A549 (cell line): Measurements from ENCODE around the gene PPP2R5C. TPM values are rescaled to one million over a fixed set of nuclear protein-coding genes. Genes with fewer than 3 reads are reported as not detected.
A peak's percentile ranks its signal among the peaks of the same experiment; 100 is the strongest.

Source experiments
- ATAC-seq, 2 experiments: fragments of 200-7000 bp in 1 of 2; fragments of >200 bp in 1 of 2; cut with Nextera tagmentation in 1 of 2; cut with Tn5 transposase in 1 of 2; 3 replicates each; pipeline versions ENCODE4 v1.8.0 to v1.9.1; 2018 to 2020; ENCODE audit warnings: mild to moderate bottlenecking in 1 of 2, moderate library complexity in 1 of 2
- CTCF ChIA-PET: fragments of 300-600 bp; sonication (Branson Sonifier 250); formaldehyde crosslinking; extraction: SDS; loops from one replicate; lab custom pipeline; 2021; ENCODE audit warnings: antibody characterized with exemption, inconsistent platforms; lab: Yijun Ruan, JAX
- POLR2A ChIA-PET: fragments of 350-600 bp; formaldehyde crosslinking; extraction: SDS; loops from one replicate; lab custom pipeline; 2021; ENCODE audit warnings: antibody characterized with exemption, inconsistent platforms; lab: Yijun Ruan, JAX
- DNase-seq, 2 experiments: peaks; one replicate each; pipeline versions ENCODE4 v3.0.0 to v3.0.0-alpha.2; 2011 to 2016; ENCODE audit warnings: low read depth in 1 of 2, low spot score in 1 of 2
- FAIRE-seq: peaks from 2 replicates; lab custom pipeline; 2011; peaks lifted over from hg19 to GRCh38; lab: Jason Lieb, UNC
- H3K27ac ChIP-seq, 2 experiments: fragments of >200 bp; sonication (Bioruptor Twin); formaldehyde crosslinking; 3 replicates each; pipeline ENCODE4 v1.5.1; 2016 to 2017
- H3K4me1 ChIP-seq: fragments of >200 bp; sonication (Bioruptor Twin); formaldehyde crosslinking; 3 replicates; pipeline ENCODE4 v1.6.1; 2016
- H3K4me2 ChIP-seq: fragments of >200 bp; sonication (Bioruptor Twin); formaldehyde crosslinking; 3 replicates; pipeline ENCODE4 v1.6.1; 2016
- H3K4me3 ChIP-seq: fragments of >200 bp; sonication (Bioruptor Twin); formaldehyde crosslinking; 3 replicates; pipeline ENCODE4 v1.5.1; 2016
- H3K9me3 ChIP-seq: fragments of >200 bp; sonication (Bioruptor Twin); formaldehyde crosslinking; 3 replicates; pipeline ENCODE4 v1.6.1; 2016
- CBX2 ChIP-seq: fragments of 200-600 bp; sonication (generic); IDR thresholded peaks from 2 replicates; pipeline ENCODE4 v1.6.1; 2016; ENCODE audit warnings: low read depth, mild to moderate bottlenecking, borderline replicate concordance
- CEBPB ChIP-seq, 2 experiments: fragments of >200 bp in 1 of 2; sonication (Bioruptor Twin) in 1 of 2; formaldehyde crosslinking in 1 of 2; IDR thresholded peaks; 2 replicates each; pipeline ENCODE4 v1.6.1; 2012 to 2016
- CHD4 ChIP-seq: fragments of 200-600 bp; sonication (generic); IDR thresholded peaks from 2 replicates; pipeline ENCODE4 v1.6.1; 2016; ENCODE audit warnings: antibody characterized with exemption, mild to moderate bottlenecking, borderline replicate concordance
- EHF ChIP-seq: fragments of 250-450 bp; sonication (Bioruptor Pico); IDR thresholded peaks from 2 replicates; pipeline ENCODE4 v1.5.0; 2020; ENCODE audit warnings: mild to moderate bottlenecking
- FOXS1 ChIP-seq: fragments of 250-450 bp; sonication (Bioruptor Pico); IDR thresholded peaks from 2 replicates; pipeline ENCODE4 v1.5.0; 2020; ENCODE audit warnings: mild to moderate bottlenecking, moderate library complexity
- GATA3 ChIP-seq: IDR thresholded peaks from 2 replicates; pipeline ENCODE4 v1.6.1; 2012; ENCODE audit warnings: borderline replicate concordance
- HDAC2 ChIP-seq: fragments of 200-600 bp; sonication (generic); IDR thresholded peaks from 2 replicates; pipeline ENCODE4 v1.6.1; 2016
- HES2 ChIP-seq: fragments of >200 bp; sonication (Bioruptor Twin); formaldehyde crosslinking; IDR thresholded peaks from 2 replicates; pipeline ENCODE4 v1.6.1; 2016
- HEYL ChIP-seq: fragments of 250-450 bp; sonication (Bioruptor Pico); IDR thresholded peaks from 2 replicates; pipeline ENCODE4 v1.8.0; 2021; ENCODE audit warnings: mild to moderate bottlenecking, moderate library complexity
- HOXA7 ChIP-seq: fragments of 250-450 bp; sonication (Bioruptor Pico); IDR thresholded peaks from 2 replicates; pipeline ENCODE4 v1.5.0; 2020; ENCODE audit warnings: mild to moderate bottlenecking, moderate library complexity
- HOXB5 ChIP-seq: fragments of 250-450 bp; sonication (Bioruptor Pico); IDR thresholded peaks from 2 replicates; pipeline ENCODE4 v1.5.0; 2020; ENCODE audit warnings: mild to moderate bottlenecking, moderate library complexity
- JUNB ChIP-seq: fragments of >200 bp; sonication (Bioruptor Twin); formaldehyde crosslinking; IDR thresholded peaks from 2 replicates; pipeline ENCODE4 v1.6.1; 2016
- KDM1A ChIP-seq: fragments of 200-600 bp; sonication (generic); IDR thresholded peaks from 2 replicates; pipeline ENCODE4 v1.6.1; 2016; ENCODE audit warnings: low read depth, mild to moderate bottlenecking
- MYC ChIP-seq: IDR thresholded peaks from 2 replicates; pipeline ENCODE4 v1.6.1; 2012; ENCODE audit warnings: mild to moderate bottlenecking, inconsistent platforms, low read length, improper control_type of control experiment, borderline replicate concordance
- NFE2L2 ChIP-seq: fragments of 150-350 bp; conservative IDR thresholded peaks from 2 replicates; pipeline ENCODE4 v1.6.1; 2014; ENCODE audit warnings: low read length
- NPAS2 ChIP-seq: fragments of 250-450 bp; sonication (Bioruptor Pico); IDR thresholded peaks from 2 replicates; pipeline ENCODE4 v1.8.0; 2022; ENCODE audit warnings: mild to moderate bottlenecking, moderate library complexity, borderline replicate concordance
- NR3C1 ChIP-seq: fragments of >200 bp; sonication (Bioruptor Twin); formaldehyde crosslinking; IDR thresholded peaks from 3 replicates; pipeline ENCODE4 v1.6.1; 2017
- RCOR1 ChIP-seq: fragments of 150-350 bp; IDR thresholded peaks from 2 replicates; pipeline ENCODE4 v1.6.1; 2014; ENCODE audit warnings: antibody characterized with exemption, low read length, low read depth
- REST ChIP-seq: fragments of 200-600 bp; sonication (generic); IDR thresholded peaks from 2 replicates; pipeline ENCODE4 v1.6.1; 2016; ENCODE audit warnings: antibody characterized with exemption, mild to moderate bottlenecking, moderate library complexity
- RNF2 ChIP-seq: fragments of 200-600 bp; sonication (generic); IDR thresholded peaks from 2 replicates; pipeline ENCODE4 v1.6.1; 2016; ENCODE audit warnings: low read depth, mild to moderate bottlenecking, antibody characterized with exemption, moderate library complexity, borderline replicate concordance
- SREBF2 ChIP-seq: fragments of 450-650 bp; IDR thresholded peaks from 2 replicates; pipeline ENCODE4 v1.6.1; 2014; ENCODE audit warnings: mild to moderate bottlenecking, moderate library complexity
- USF2 ChIP-seq: fragments of 450-650 bp; IDR thresholded peaks from 2 replicates; pipeline ENCODE4 v1.6.1; 2014; ENCODE audit warnings: antibody characterized with exemption
- ZNF302 ChIP-seq: fragments of 250-450 bp; sonication (Bioruptor Pico); IDR thresholded peaks from 2 replicates; pipeline ENCODE4 v1.9.0; 2021; ENCODE audit warnings: inconsistent platforms, mild to moderate bottlenecking, moderate library complexity
- ZSCAN20 ChIP-seq: fragments of 250-450 bp; sonication (Bioruptor Pico); IDR thresholded peaks from 2 replicates; pipeline ENCODE4 v1.8.0; 2022; ENCODE audit warnings: mild to moderate bottlenecking, moderate library complexity
- WGBS: methylation state at CpG from one replicate; pipeline ENCODE4 v1.1.6; 2017; ENCODE audit errors: missing lambda C conversion rate; 5-methylcytosine and 5-hydroxymethylcytosine counted together
- polyA plus RNA-seq, 4 experiments: library from polyadenylated mRNA; depleted of rRNA in 3 of 4; stranded (reverse); fragments of >200 nt; fragmentation: RNase III in 1 of 4; extraction: RNeasy Plus Mini Kit Qiagen cat#74134 plus additional on column Dnase treatment in 1 of 4; gene quantifications; 2 replicates in 3 of 4; 3 replicates in 1 of 4; pipeline ENCODE4 v1.2.3, GENCODE V29; 2011 to 2017
- TF ChIP-seq, protein P1 (sequence below): IDR thresholded peaks from 2 replicates; pipeline ENCODE4 v1.6.1; 2012

Gene PPP2R5C
- polyA plus RNA-seq, 2 of the 4 experiments (the other 2 are of a cell fraction), result 74.8 to 150 TPM

DNA sequence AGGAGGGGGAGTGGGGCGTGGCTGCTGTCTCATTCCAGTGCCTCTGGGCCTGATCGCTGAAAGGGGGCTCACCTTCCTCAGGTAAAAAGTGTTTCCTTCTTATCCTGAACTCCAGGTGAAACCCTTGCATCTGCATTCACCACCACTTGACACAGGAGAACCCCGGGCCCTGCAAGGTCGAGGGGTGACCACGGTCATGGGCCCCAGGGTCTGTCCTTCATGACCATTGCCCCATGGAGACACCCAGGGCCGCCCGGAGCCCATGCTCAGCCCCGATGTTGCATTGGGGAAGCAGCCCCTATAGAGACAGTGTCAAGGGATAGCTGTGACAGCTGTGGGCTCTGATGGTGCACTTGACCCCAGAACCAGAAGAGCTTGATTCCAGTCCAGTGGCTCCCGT is 168.4 kb downstream of the PPP2R5C start (continued):
- TF ChIP-seq SREBF2, result no peak
- TF ChIP-seq HDAC2, result no peak
- TF ChIP-seq, all 56 proteins: peak for 0

DNA sequence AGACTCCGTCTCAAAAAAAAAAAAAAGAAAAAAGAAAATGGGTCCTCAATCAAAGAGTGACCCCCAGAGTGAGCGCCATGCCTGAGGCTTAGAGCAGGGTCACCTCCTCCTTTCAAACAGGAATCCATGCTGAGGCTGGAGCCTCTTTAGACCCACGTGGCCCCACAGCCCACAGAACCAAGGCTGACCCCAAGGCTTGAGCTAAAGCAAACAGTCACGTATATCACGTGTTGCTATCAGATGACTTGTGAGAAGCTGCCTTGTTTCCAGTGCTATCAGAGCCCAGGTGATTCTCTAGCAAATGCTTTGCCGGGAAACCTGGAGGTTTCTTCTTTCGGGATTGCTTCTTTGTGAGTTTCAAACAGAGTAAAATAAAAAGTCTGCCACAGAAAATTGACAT is 171.2 kb downstream of the PPP2R5C start:
- H3K4me2 ChIP-seq, result no peak overlapping the region
- 58% methylated on average over 7 of the region's 7 CpGs for WGBS
- ChIA-PET POLR2A (no interaction called here), CTCF (interaction anchor here (0.6 to 3.4 kb wide), 3 partner anchors 162 to 256 kb away, joined by 3 to 18 read pairs (median 4); no protein-coding TSS in a partner anchor)
- FAIRE-seq (no peak), ATAC-seq (no peak; a peak in 1 of 6 replicates), DNase-seq (no peak)
- no peak overlapping the region for H3K4me3 ChIP-seq
- H3K9me3 ChIP-seq, result no peaks in the 10 kb centered on the region
- no peak overlapping the region for H3K27ac ChIP-seq
- peak; percentile 43; the same call in 1 of the 2 replicates for TF ChIP-seq USF2
- TF ChIP-seq MYC, result no peak
- no peaks in the 10 kb centered on the region for H3K4me1 ChIP-seq

- CTCF ChIA-PET, result interaction anchor here (0.6 to 3.4 kb wide), 7 partner anchors 8 to 256 kb away, joined by 3 to 18 read pairs (median 5); no protein-coding TSS in a partner anchor
- H3K4me3 ChIP-seq, result no peak overlapping the region
- H3K4me2 ChIP-seq, result no peak overlapping the region
- H3K27ac ChIP-seq, result no peak overlapping the region
- no peaks in the 10 kb centered on the region for H3K9me3 ChIP-seq
- FAIRE-seq, result no peak
- H3K4me1 ChIP-seq, result no peaks in the 10 kb centered on the region
- POLR2A ChIA-PET, result interaction anchor here (1.2 kb wide), 1 partner anchor 15 kb away, joined by 4 read pairs; no protein-coding TSS in a partner anchor
- TF ChIP-seq REST (no peak), FOXS1 (CRISPR knock-in tag) (no peak), CEBPB (IDR thresholded peaks at IDR 0.05) (no peak), NFE2L2 (no peak), NR3C1 (no peak)
- TF ChIP-seq, all 56 proteins: peak for 0
- DNase-seq, result no peak
- 82% methylated on average over 16 of the region's 16 CpGs for WGBS
- ATAC-seq, result 0 out of 6 replicates have a peak, but pooled peaks have one; percentile 12 to 14
These were observed 171.7 kb downstream of the PPP2R5C start for GRCh38 chr14:101933209-101933608.

- Histone ChIP-seq H3K27ac (no peak overlapping the region), H3K4me2 (no peak overlapping the region), H3K4me1 (no peaks in the 10 kb centered on the region), H3K9me3 (no peaks in the 10 kb centered on the region), H3K4me3 (no peak overlapping the region)
- TF ChIP-seq HOXA7 (CRISPR knock-in tag) (no peak), RCOR1 (no peak), NPAS2 (CRISPR knock-in tag) (no peak), HOXB5 (CRISPR knock-in tag) (no peak), JUNB (no peak), CHD4 (no peak), HES2 (no peak), ZNF302 (CRISPR knock-in tag) (no peak), GATA3 (no peak), USF2 (no peak), EHF (no peak), RNF2 (no peak), CBX2 (no peak), KDM1A (no peak), NR3C1 (no peak), ZSCAN20 (CRISPR knock-in tag) (no peak), HDAC2 (no peak), HEYL (no peak)
- TF ChIP-seq, protein P1, sequence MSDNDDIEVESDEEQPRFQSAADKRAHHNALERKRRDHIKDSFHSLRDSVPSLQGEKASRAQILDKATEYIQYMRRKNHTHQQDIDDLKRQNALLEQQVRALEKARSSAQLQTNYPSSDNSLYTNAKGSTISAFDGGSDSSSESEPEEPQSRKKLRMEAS, result no peak
- POLR2A ChIA-PET, result no interaction called here
- DNase-seq (no peak), FAIRE-seq (no peak), ATAC-seq (no peak)
- CTCF ChIA-PET, result interaction anchor here (1.5 to 3.4 kb wide), 4 partner anchors 10 to 227 kb away, joined by 4 to 18 read pairs (median 6); no protein-coding TSS in a partner anchor
- 60% methylated on average over 12 of the region's 14 CpGs for WGBS
These were observed 173.2 kb downstream of the PPP2R5C start for GRCh38 chr14:101934601-101935150.
